Neuronal stem cell (in vitro differentiated cells): ENCODE results near the gene CACNA1C.

Source experiments
- DNase-seq: peaks from one replicate; pipeline ENCODE4 v3.0.0-alpha.2; 2013; ENCODE audit warnings: low spot score
- H2AFZ ChIP-seq: one replicate; pipeline ENCODE4 v1.6.1; 2013; ENCODE audit warnings: mild to moderate bottlenecking, low read length, inconsistent platforms
- H2AK5ac ChIP-seq: 2 replicates; pipeline ENCODE4 v1.6.1; 2013; ENCODE audit warnings: low read depth, mild to moderate bottlenecking, inconsistent platforms, low read length, moderate library complexity, mixed read lengths
- H2BK120ac ChIP-seq: 2 replicates; pipeline ENCODE4 v1.6.1; 2013; ENCODE audit warnings: low read depth, mild to moderate bottlenecking, inconsistent platforms, low read length, moderate library complexity, mixed read lengths
- H2BK12ac ChIP-seq: one replicate; pipeline ENCODE4 v1.6.1; 2013; ENCODE audit warnings: low read length, inconsistent platforms
- H2BK15ac ChIP-seq: 2 replicates; pipeline ENCODE4 v1.6.1; 2013; ENCODE audit warnings: mild to moderate bottlenecking, low read length, inconsistent platforms, mixed read lengths
- H2BK5ac ChIP-seq: one replicate; pipeline ENCODE4 v1.6.1; 2013; ENCODE audit warnings: inconsistent platforms, mild to moderate bottlenecking, low read length, moderate library complexity
- H3K14ac ChIP-seq: one replicate; pipeline ENCODE4 v1.6.1; 2013; ENCODE audit warnings: low read length, inconsistent platforms
- H3K18ac ChIP-seq: 2 replicates; pipeline ENCODE4 v1.6.1; 2013; ENCODE audit warnings: low read length, inconsistent platforms
- H3K23ac ChIP-seq: 2 replicates; pipeline ENCODE4 v1.6.1; 2013; ENCODE audit warnings: low read depth, mild to moderate bottlenecking, mixed read lengths, low read length, inconsistent platforms; ENCODE audit not compliant: poor library complexity
- H3K27ac ChIP-seq: replicated peaks from 3 replicates; pipeline ENCODE4 v1.5.1; 2013; ENCODE audit warnings: low read length, inconsistent platforms
- H3K27me3 ChIP-seq, 3 experiments: 2 replicates each; pipeline ENCODE4 v1.6.1; 2013; ENCODE audit warnings: low read length in 3 of 3, mild to moderate bottlenecking in 2 of 3, inconsistent platforms in 1 of 3, low read depth in 1 of 3, mixed read lengths in 1 of 3, moderate library complexity in 1 of 3; ENCODE audit not compliant: control insufficient read depth in 3 of 3, insufficient read depth in 3 of 3
- H3K36me3 ChIP-seq, 2 donors: replicated peaks in 1 of 2; 2 replicates each; pipeline ENCODE4 v1.6.1; 2013; ENCODE audit warnings: low read length in 2 of 2; ENCODE audit not compliant: control insufficient read depth in 2 of 2, insufficient read depth in 2 of 2
- H3K4ac ChIP-seq: 2 replicates; pipeline ENCODE4 v1.6.1; 2013; ENCODE audit warnings: inconsistent platforms, mild to moderate bottlenecking, low read length, moderate library complexity
- H3K4me1 ChIP-seq, 2 donors: 1 replicate in 1 of 2; 2 replicates in 1 of 2; pipeline ENCODE4 v1.6.1; 2013; ENCODE audit warnings: low read length in 2 of 2, low read depth in 1 of 2; ENCODE audit not compliant: control insufficient read depth in 2 of 2, insufficient read depth in 1 of 2
- H3K4me2 ChIP-seq: one replicate; pipeline ENCODE4 v1.6.1; 2013; ENCODE audit warnings: mild to moderate bottlenecking, low read length, inconsistent platforms; ENCODE audit not compliant: insufficient read depth, poor library complexity, severe bottlenecking
- H3K4me3 ChIP-seq, 2 donors: 2 replicates each; pipeline ENCODE4 v1.5.1; 2013; ENCODE audit warnings: low read length in 2 of 2, mild to moderate bottlenecking in 2 of 2, inconsistent platforms in 1 of 2, moderate library complexity in 1 of 2
- H3K79me1 ChIP-seq: one replicate; pipeline ENCODE4 v1.6.1; 2013; ENCODE audit warnings: low read depth, mild to moderate bottlenecking, inconsistent platforms, low read length, moderate library complexity
- H3K9ac ChIP-seq: one replicate; pipeline ENCODE4 v1.6.1; 2013; ENCODE audit warnings: mild to moderate bottlenecking, low read depth, low read length, inconsistent platforms; ENCODE audit not compliant: poor library complexity
- H3K9me3 ChIP-seq, 2 donors: replicated peaks in 1 of 2; 2 replicates each; pipeline versions ENCODE3 to v1.6.1; 2013; ENCODE audit warnings: low read length in 2 of 2, mild to moderate bottlenecking in 2 of 2, inconsistent platforms in 1 of 2, low read depth in 1 of 2, mixed read lengths in 1 of 2, moderate library complexity in 1 of 2; ENCODE audit not compliant: control insufficient read depth in 2 of 2, insufficient read depth in 1 of 2
- H4K8ac ChIP-seq: one replicate; pipeline ENCODE4 v1.6.1; 2013; ENCODE audit warnings: low read depth, mild to moderate bottlenecking, inconsistent platforms, low read length, moderate library complexity
- H4K91ac ChIP-seq: one replicate; pipeline ENCODE4 v1.6.1; 2013; ENCODE audit warnings: low read length, low read depth, mild to moderate bottlenecking, inconsistent platforms; ENCODE audit not compliant: poor library complexity
- WGBS, 2 donors: extraction: QIAGEN DNeasy Blood & Tissue Kit; methylation state at CpG; one replicate each; pipeline ENCODE4 v1.1.7; 2013; ENCODE audit warnings: missing lambda C conversion rate in 2 of 2, mixed read lengths in 1 of 2; ENCODE audit not compliant: insufficient read length in 2 of 2, insufficient replicate concordance in 1 of 2; ENCODE audit errors: extremely low coverage in 2 of 2; 5-methylcytosine and 5-hydroxymethylcytosine counted together

The CACNA1C gene

GRCh38 chr12:2503036-2503435 is 450.2 kb downstream of the CACNA1C start:
- peaks cover 0 to 3% (median 0%) of the 10 kb centered on the region in 3 experiments for H3K27me3 ChIP-seq
- no peak overlapping the region for H4K91ac ChIP-seq
- no peak overlapping the region for H2BK15ac ChIP-seq
- no peak overlapping the region for H3K4me3 ChIP-seq
- no peak overlapping the region for H3K27ac ChIP-seq
- H2BK5ac ChIP-seq = no peak overlapping the region
- no peak for DNase-seq
- no peak overlapping the region for H2BK12ac ChIP-seq
- no peak overlapping the region for H3K18ac ChIP-seq
- no peak overlapping the region for H2BK120ac ChIP-seq
- no CpG with 5 or more reads among the region's 5 CpGs for WGBS, 2 donors
- no peak overlapping the region for H3K23ac ChIP-seq
- H3K9ac ChIP-seq = no peak overlapping the region
- no peak overlapping the region for H4K8ac ChIP-seq
- H3K4me1 ChIP-seq = peaks cover 0 to 4% of the 10 kb centered on the region in 2 donors
- H2AFZ ChIP-seq = no peak overlapping the region
- no peaks in the 10 kb centered on the region for H3K79me1 ChIP-seq
- no peaks in the 10 kb centered on the region for H3K36me3 ChIP-seq
- H2AK5ac ChIP-seq = no peak overlapping the region
- no peaks in the 10 kb centered on the region for H3K9me3 ChIP-seq
- H3K14ac ChIP-seq = no peak overlapping the region
- H3K4ac ChIP-seq = no peak overlapping the region
- no peak overlapping the region for H3K4me2 ChIP-seq

GRCh38 chr12:2503762-2504161 is 451.0 kb downstream of the CACNA1C start:
- no peak overlapping the region for H4K91ac ChIP-seq
- no peak overlapping the region for H3K4ac ChIP-seq
- H3K27ac ChIP-seq = no peak overlapping the region
- no peak overlapping the region for H2BK5ac ChIP-seq
- no peak overlapping the region for H3K4me2 ChIP-seq
- no peaks in the 10 kb centered on the region for H3K79me1 ChIP-seq
- H3K14ac ChIP-seq = no peak overlapping the region
- H3K36me3 ChIP-seq = no peaks in the 10 kb centered on the region
- peaks cover 0 to 3% (median 0%) of the 10 kb centered on the region in 3 experiments for H3K27me3 ChIP-seq
- peaks cover 0 to 4% of the 10 kb centered on the region in 2 donors for H3K4me1 ChIP-seq
- no peak for DNase-seq
- H2BK120ac ChIP-seq = no peak overlapping the region
- H2BK12ac ChIP-seq = no peak overlapping the region
- no peak overlapping the region for H4K8ac ChIP-seq
- H3K23ac ChIP-seq = no peak overlapping the region
- no peak overlapping the region for H2AK5ac ChIP-seq
- H3K9me3 ChIP-seq = no peaks in the 10 kb centered on the region
- H2BK15ac ChIP-seq = no peak overlapping the region
- H3K4me3 ChIP-seq = no peak overlapping the region
- no peak overlapping the region for H3K9ac ChIP-seq
- no peak overlapping the region for H3K18ac ChIP-seq
- no CpG with 5 or more reads among the region's 7 CpGs for WGBS, 2 donors
- H2AFZ ChIP-seq = no peak overlapping the region

- no peaks in the 10 kb centered on the region for H3K79me1 ChIP-seq
- H3K23ac ChIP-seq = peak overlapping the region; percentile 13
- H2BK120ac ChIP-seq = no peak overlapping the region
- no peak overlapping the region for H2BK12ac ChIP-seq
- H3K27ac ChIP-seq = no peak overlapping the region
- no peak overlapping the region for H4K91ac ChIP-seq
- peaks cover 0 to 3% (median 2%) of the 10 kb centered on the region in 3 experiments for H3K27me3 ChIP-seq
- H3K9me3 ChIP-seq = no peaks in the 10 kb centered on the region
- peaks cover 0 to 4% of the 10 kb centered on the region in 2 donors for H3K4me1 ChIP-seq
- H3K4me2 ChIP-seq = no peak overlapping the region
- WGBS, 2 donors = no CpG with 5 or more reads among the region's 15 CpGs
- no peak overlapping the region for H2AFZ ChIP-seq
- H2BK15ac ChIP-seq = no peak overlapping the region
- no peak overlapping the region for H3K9ac ChIP-seq
- H3K36me3 ChIP-seq = no peaks in the 10 kb centered on the region
- H2BK5ac ChIP-seq = no peak overlapping the region
- no peak overlapping the region for H3K4me3 ChIP-seq
- no peak overlapping the region for H3K4ac ChIP-seq
- DNase-seq = no peak
- H3K18ac ChIP-seq = peak overlapping the region; percentile 8
- no peak overlapping the region for H2AK5ac ChIP-seq
- H4K8ac ChIP-seq = no peak overlapping the region
- H3K14ac ChIP-seq = no peak overlapping the region
These were observed 451.8 kb downstream of the CACNA1C start for GRCh38 chr12:2504577-2504976.

GRCh38 chr12:2507814-2508213 is 455.0 kb downstream of the CACNA1C start:
- H3K23ac ChIP-seq = no peak overlapping the region
- H3K4ac ChIP-seq = no peak overlapping the region
- no peak overlapping the region for H2AK5ac ChIP-seq
- H4K91ac ChIP-seq = no peak overlapping the region
- H3K27ac ChIP-seq = no peak overlapping the region
- H4K8ac ChIP-seq = no peak overlapping the region
- no peak overlapping the region for H2BK5ac ChIP-seq
- no peaks in the 10 kb centered on the region for H3K79me1 ChIP-seq
- no peaks in the 10 kb centered on the region for H3K9me3 ChIP-seq
- H3K18ac ChIP-seq = no peak overlapping the region
- H2BK120ac ChIP-seq = no peak overlapping the region
- H2BK15ac ChIP-seq = no peak overlapping the region
- H3K9ac ChIP-seq = no peak overlapping the region
- no peak overlapping the region for H2AFZ ChIP-seq
- no peaks in the 10 kb centered on the region for H3K36me3 ChIP-seq
- H2BK12ac ChIP-seq = no peak overlapping the region
- peaks cover 0 to 12% (median 2%) of the 10 kb centered on the region in 3 experiments for H3K27me3 ChIP-seq
- peaks cover 0 to 4% of the 10 kb centered on the region in 2 donors for H3K4me1 ChIP-seq
- no peak overlapping the region for H3K14ac ChIP-seq
- WGBS, 2 donors = no CpG with 5 or more reads among the region's 7 CpGs
- H3K4me2 ChIP-seq = no peak overlapping the region
- H3K4me3 ChIP-seq = no peak overlapping the region
- no peak for DNase-seq
